GM18868 (cell line): ENCODE measurements around the gene PRAMEF17.
"Not testable (repeated sequence)": the region's sequence is repeated elsewhere in the genome, so short reads cannot be mapped to it uniquely, and the experiment has no call there.

Source experiments
- ATAC-seq: cut with Tn5 transposase; IDR thresholded peaks from one replicate; pipeline ENCODE4 v1.9.1; 2021; ENCODE audit warnings: mild to moderate bottlenecking, moderate library complexity; ENCODE audit not compliant: unreplicated experiment

The PRAMEF17 gene, protein sequence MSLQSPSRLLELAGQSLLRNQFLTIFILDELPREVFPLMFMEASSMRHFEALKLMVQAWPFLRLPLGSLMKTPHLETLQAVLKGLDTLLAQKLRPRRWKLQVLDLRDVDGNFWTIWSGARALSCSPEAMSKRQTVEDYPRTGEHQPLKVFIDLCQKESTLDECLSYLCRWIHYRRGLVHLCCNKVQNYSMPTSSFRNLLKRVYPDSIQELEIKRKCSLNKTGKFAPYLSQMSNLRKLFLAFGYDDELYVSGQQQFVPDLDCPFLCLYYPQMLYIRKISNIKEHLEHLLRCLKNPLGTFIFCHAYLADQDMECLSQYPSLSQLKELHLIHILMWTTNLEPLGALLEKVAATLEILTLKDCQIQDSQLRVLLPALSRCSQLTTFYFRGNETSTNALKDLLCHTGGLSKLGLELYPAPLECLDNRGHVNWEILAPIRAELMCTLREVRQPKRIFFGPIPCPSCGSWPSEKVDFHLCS

DNA sequence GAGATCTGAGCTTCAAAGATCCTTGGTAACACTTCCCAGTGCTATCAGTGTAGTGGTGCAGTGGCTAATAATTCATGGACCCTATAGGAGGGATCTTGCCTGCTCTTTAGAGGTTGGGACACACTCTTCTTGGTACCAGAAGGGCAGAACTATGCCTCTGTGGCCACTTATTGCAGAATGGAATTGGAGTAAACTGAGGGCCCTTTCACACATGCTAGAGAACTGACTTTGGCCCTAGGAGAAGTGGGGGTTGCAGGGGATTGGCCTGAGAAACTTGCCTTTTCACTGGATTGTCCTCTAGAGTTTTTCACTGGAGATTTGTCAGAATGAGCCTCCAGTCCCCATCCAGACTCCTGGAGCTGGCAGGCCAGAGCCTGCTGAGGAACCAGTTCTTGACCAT is at the start of gene PRAMEF17:
TSS of gene PRAMEF17 (plus strand) at position 301 of the 400 bp plus-strand sequence. CDS start at position 327, 26 bp downstream.
- not testable (repeated sequence) for ATAC-seq

DNA sequence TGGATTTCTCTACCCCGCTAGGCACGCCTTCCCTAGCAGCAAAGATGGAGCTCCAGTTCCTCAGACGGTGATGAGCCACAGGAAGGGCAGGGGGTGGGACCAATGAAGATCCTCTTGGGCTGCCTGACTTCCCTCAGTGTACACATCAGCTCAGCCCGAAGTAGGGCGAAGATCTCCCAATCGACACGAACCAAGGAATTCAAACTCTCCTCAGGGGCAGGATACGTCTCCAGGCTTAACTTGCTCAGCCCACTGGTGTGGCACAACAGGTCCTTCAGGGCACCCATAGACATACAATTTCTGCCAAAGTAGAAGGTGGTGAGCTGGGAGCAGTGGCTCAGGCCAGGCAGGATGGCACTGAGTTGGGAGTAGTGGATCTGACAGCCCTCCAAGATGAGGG is 46.9 kb upstream of the PRAMEF17 start:
- ATAC-seq, result not testable (repeated sequence)

DNA sequence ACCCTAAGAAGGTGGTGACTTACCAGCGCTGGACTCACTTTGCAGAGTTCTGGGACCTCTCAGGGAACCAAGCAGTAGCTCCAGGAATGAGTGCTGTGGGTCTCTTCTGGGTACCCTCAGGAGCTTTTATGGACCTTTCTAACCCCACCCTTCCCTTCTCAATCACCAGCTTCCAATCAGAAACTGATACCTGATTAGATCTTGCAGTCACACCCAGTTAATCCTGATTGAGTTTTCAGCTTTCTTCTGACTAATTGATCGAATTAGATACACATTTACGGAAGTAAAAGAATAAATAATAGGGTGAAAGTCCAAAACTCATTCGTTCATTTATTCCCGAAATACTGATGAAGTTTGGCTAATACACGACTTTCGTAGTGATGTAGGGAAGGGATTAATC is 42.4 kb upstream of the PRAMEF17 start, which contains the start of gene PRAMEF14:
TSS of gene PRAMEF14 (minus strand) at position 101 of the 400 bp plus-strand sequence. CDS start 1,820 bp downstream, outside the sequence.
- not testable (repeated sequence) for ATAC-seq

DNA sequence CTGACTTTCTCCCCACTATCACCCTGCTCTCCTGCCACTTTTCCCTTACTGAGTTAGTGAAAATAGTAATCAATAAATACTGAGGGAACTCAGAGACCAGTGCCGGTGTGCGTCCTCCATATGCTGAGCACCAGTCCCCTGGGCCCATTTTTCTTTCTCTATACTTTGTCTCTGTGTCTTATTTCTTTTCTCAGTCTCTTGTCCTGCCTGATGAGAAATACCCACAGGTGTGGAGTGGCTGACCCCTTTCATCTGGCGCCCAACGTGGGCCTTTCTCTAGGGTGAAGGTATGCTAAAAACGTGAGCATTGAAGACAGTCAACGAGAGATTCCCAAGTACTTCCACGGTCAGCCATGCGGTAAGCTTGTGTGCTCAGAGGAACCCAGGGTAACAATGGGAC is 36.0 kb upstream of the PRAMEF17 start:
- ATAC-seq, result not testable (repeated sequence)

DNA sequence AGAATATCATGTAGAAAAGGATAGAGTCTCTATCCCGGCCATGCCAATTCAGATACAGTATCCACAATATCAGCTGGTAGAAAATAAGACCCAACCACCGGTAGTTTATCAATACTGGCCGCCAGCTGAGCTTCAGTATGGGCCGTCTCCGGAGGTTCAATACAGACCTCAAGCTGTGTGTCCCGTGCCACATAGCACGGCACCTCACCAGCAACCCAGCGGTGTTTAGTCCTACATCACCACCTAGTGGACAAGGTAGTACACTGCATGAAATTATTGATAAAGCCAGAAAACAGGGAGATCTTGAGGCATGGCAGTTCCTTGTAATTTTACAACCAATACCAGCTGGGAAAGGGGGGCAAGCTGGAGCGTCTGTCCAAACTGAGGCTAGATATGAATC is 35.0 kb upstream of the PRAMEF17 start:
- ATAC-seq, result not testable (repeated sequence)

DNA sequence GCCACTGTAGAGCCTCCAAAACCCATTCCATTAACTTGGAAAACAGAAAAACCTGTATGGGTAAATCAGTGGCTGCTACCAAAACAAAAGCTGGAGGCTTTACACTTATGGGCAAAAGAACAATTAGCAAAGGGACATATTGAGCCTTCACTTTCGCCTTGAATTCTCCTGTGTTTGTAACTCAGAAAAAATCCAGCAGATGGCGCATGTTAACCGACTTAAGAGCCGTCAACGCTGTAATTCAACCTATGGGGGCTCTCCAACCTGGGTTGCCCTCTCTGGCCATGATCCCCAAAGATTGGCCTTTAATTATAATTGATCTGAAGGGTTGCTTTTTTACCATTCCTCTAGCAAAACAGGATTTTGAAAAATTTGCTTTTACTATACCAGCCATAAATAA is 32.7 kb upstream of the PRAMEF17 start:
- not testable (repeated sequence) for ATAC-seq

DNA sequence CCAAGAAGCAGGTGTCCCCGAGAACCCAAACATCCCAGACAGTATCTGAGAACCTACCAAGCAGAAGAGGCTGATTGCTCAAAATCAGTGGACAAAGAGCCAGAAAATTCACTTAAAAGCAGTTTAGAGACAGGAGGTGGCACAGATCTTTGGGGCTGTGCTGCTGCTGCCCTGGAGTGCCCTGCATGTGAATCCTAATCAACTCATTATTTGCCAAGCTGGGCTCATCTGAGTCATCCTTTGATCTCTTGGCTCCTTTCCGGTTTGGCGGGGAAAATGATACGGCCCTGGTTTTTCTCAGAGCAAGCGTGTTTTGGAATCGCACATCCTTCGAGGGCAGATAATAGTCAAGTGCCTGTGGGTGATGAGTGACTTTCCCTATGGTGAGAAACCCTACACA is 27.1 kb upstream of the PRAMEF17 start:
- ATAC-seq, result not testable (repeated sequence)

DNA sequence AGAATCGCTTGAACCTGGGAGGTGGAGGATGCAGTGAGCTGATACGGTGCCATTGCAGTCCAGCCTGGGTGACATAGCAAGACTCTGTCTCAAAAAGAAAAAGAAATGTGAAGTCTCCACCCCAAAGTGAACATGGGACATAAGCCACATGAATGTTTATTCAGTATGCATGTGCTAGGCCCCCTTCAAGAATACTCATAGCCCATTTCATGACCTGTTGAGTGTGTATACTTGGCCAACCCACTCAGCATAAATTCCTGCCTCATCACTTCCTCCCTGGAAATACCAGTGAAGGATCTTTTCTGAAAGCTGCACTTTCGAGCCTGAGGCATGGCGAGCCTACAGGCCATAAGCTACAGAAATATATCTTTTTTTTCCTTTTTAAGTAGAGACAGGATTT is 24.5 kb upstream of the PRAMEF17 start:
- ATAC-seq, result not testable (repeated sequence)

DNA sequence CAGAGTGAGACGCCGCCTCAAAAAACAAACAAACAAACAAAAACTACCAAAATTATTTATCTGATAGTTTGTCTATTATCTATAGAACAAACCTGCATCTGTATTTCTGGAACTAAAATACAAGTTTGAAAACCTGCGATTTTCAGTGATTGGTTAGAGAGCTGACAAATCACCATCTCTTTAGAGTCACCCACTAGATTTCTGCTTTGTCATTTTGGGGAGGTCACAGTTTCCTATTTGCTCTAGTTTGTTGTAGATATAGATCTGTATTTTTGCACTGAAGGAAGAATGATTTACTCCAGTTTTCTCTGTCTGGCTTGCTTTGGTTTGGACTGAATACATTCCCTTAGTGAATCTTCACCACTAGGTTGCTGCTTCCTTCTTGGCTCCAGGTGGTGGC is 22.9 kb upstream of the PRAMEF17 start:
- not testable (repeated sequence) for ATAC-seq

DNA sequence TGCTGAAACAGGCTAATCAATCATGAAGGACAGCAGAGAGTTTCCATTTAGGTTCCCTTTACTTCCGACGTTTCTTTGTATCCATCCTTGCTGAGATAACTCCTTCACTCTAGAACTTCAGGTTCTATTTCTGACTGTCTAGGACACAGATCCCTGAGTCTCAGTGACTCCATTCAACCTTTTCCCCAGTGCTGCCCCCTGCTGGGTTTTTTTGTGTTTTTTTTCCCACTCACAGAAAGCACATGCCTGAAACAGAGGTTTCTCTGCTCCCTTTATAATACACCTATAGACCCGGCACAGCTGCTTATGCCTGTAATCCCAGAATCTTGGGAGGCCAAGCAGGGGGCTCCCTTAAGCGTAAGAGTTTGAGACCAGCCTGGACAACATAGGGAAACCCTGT is 20.9 kb upstream of the PRAMEF17 start:
- ATAC-seq, result not testable (repeated sequence)

DNA sequence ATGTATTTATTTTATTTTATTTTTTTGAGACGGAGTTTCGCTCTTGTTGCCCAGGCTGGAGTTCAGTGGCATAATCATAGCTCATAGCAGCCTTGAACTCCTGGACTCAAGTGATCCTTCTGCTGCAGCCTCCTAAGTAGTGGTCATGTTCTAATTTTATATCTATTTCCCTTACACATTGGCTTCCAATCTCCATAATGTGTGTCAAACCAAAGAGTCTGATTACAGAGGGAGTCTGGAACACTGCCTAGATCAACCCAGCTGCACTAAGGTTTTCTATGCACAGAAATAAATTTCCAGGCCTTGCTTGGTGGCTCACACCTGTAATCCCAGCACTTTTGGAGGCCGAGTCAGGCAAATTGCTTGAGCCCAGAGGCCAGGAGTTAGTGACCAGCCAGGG is 10.4 kb upstream of the PRAMEF17 start:
- not testable (repeated sequence) for ATAC-seq

DNA sequence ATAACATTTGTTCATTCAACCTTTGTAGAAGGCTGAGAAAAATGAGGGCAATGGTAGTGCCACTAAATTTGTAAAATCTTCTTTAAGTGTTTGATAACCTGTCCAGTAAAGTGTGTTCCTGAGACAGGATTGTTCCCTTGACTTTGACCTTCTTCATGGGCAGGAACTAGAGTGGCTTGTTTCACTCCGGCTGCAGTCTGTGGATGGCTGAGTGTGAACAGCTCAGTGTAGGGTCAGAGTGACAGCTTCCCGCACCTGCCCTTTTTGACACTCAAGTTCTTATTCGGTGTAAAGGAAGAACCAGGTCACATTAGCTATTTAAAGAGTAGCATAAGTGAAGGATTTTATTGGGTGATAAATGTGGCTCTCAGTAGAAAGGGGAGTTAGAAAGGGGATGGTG is 9.1 kb upstream of the PRAMEF17 start:
- not testable (repeated sequence) for ATAC-seq

DNA sequence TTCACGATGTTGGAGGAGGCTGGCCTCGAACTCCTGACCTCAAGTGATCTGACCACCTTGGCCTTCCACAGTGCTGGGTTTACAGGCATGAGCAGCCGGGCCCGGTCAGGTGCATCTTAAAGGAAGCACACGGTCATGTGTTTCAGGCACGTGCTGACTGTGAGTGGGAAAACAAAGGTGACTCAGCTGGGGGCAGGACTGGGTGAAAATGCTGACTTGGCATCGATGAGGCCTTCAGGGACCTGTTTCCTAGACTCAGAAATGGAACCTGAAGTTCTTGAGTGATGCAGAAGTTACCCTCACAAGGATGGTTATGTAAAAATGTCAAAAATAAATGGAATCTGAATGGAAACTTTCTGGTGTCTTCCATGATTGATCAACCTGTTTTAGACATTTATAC is 3.6 kb downstream of the PRAMEF17 start:
- not testable (repeated sequence) for ATAC-seq

DNA sequence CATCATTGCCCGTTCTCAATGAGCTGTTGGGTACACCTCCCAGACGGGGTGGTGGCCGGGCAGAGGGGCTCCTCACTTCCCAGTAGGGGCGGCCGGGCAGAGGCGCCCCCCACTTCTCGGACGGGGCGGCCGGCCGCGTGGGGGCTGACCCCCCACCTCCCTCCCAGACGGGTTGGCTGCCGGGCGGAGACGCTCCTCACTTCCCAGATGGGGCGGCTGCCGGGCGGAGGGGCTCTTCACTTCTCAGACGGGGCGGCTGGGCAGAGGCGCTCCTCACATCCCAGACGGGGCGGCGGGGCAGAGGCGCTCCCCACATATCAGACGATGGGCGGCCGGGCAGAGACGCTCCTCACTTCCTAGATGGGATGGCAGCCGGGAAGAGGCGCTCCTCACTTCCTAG is 5.3 kb downstream of the PRAMEF17 start:
- ATAC-seq, result not testable (repeated sequence)

DNA sequence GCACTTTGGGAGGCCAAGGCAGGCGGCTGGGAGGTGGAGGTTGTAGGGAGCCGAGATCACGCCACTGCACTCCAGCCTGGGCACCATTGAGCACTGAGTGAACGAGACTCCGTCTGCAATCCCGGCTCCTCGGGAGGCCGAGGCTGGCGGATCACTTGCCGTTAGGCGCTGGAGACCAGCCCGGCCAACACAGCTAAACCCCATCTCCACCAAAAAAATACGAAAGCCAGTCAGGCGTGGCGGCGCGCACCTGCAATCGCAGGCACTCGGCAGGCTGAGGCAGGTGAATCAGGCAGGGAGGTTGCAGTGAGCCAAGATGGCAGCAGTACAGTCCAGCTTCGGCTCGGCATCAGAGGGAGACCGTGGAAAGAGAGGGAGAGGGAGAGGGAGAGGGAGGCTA is 5.9 kb downstream of the PRAMEF17 start:
- ATAC-seq, result not testable (repeated sequence)

DNA sequence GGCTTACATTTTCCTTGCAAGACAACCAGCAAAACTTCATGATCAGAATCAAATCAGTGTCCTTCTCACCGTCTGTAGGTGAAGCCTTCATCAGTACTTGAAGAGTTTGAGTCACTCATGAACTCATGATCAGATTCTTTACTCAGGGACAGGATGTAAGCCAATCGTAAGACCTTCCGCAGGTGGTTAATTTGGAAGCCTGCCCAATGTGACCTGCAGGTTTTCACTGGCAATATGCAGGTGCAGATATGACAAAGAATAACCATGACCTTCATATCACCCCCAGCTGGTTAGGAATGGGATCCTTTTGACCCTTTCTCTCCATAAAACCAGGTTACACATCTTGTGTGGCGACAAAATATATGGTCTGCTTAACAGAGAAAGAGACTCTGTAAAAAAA is 18.4 kb downstream of the PRAMEF17 start:
- ATAC-seq, result no peak

DNA sequence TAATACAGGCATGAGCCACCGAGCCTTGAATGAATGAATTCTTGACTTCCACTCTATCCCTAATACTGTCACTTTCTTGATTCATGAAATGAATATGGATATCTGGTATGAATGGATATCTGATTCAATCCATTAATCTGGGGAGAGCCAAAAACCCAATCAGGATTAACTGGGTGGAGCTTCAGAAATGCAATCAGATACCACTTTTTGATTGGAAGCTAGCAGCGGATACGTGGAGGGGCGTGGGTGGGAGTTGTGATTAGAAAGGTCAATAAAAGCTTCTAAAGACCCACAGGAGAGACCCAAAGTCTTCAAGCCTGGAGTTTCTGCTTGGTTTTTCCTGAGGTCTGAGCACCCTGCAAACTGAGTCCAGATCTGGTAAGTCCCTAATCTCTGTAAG is 20.7 kb downstream of the PRAMEF17 start, which contains the start of gene PRAMEF20:
TSS of gene PRAMEF20 (plus strand) at position 301 of the 400 bp plus-strand sequence. CDS start 5,905 bp downstream, outside the sequence.
- not testable (repeated sequence) for ATAC-seq

DNA sequence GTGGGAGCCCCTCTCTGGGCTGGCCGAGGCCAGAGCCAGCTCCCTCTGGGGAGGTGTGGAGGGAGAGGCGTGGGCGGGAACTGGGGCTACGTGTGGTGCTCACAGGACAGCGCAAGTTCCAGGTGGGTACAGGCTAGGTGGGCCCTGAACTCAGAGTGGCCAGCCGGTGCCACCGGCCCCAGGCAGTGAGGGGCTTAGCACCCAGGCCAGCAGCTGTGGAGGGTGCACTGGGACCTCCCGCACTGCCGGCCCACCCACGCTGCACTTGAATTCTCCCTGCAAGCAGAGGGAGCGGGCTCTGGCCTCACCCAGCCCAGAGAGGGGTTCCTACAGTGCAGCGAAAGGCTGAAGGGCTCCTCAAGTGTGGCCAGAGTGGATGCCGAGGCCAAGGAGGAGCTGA is 41.1 kb downstream of the PRAMEF17 start:
- no peak for ATAC-seq

DNA sequence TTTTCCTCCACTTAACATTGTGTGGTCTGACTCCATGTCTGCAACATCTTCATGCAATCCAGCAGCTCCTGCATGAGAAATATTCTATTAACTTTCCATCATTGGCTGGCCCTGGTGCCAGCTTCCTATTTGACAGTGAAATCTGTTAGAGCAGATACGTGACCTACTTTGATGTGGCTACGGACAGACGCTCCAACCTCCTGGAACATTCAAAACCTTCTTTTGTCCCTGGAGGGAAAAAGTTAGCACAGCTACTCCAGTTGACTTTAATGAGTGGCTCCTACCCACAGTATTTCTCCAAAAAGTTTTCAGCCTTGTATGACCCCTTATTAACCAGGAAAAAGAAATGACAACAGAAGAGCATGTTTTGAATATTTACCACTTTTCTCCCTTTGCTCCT is 42.8 kb downstream of the PRAMEF17 start:
- no peak for ATAC-seq

DNA sequence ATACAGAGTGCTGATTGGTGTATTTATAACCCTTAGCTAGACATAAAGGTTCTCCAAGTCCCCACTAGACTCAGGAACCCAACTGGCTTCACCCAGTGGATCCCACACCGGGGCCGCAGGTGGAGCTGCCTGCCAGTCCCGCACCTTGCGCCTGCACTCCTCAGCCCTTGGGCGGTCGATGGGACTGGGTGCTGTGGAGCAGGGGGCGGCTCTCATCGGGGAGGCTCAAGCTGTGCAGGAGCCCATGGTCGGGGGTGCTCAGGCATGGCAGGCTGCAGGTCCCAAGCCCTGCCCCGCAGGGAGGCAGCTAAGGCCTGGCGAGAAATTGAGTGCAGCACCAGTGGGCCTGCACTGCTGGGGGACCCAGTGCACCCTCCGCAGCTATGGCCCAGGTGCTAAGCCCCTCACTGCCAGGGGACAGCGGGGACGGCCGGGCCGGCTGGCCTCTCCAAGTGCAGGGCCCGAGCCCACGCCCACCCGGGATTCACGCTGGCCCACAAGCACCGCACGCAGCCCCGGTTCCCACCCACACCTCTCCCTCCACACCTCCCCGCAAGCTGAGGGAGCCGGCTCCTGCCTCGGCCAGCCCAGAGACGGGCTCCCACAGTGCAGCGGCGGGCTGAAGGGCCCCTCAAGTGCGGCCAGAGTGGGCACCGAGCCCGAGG is 44.4 kb downstream of the PRAMEF17 start:
- ATAC-seq, result not testable (repeated sequence)

DNA sequence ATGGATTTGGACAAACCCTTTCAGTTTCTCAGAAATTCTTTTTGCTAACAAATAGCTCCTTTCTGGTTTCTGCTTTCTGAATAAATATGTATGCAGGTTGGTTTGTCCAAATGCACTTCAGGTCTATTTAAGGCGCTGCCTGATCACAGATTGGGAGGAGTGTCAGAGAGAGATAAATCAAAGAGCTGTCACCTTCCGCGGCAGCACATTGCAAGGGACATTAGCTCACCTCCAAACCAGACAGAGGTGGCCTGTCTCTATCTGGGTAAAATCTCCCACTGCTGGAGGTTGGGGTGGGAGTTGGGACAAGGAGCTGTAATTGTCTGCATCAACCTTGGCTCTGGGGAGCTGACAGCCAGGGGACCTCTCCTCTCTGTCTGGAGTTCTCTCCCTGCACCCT is 46.0 kb downstream of the PRAMEF17 start:
- ATAC-seq, result no peak
